Esophagus squamous epithelium (tissue), 4 donors: Measurements from ENCODE around the gene SH3PXD2A.

ENCODE experiments used
- CTCF ChIP-seq, 6 experiments: fragments of 450-650 bp in 4 of 6; fragments of 200-600 bp in 2 of 6; sonication (generic) in 2 of 6; IDR thresholded peaks; one replicate each; pipeline ENCODE4 v1.5.1; 2016 to 2019; ENCODE audit warnings: antibody characterized with exemption in 6 of 6, mild to moderate bottlenecking in 4 of 6, moderate library complexity in 4 of 6
- POLR2A ChIP-seq, 4 donors: fragments of 450-650 bp; IDR thresholded peaks; one replicate each; pipeline ENCODE4 v1.6.1; 2017; ENCODE audit warnings: antibody characterized with exemption in 4 of 4, mild to moderate bottlenecking in 4 of 4, moderate library complexity in 3 of 4

GRCh38 chr10:103636492-103636891 lies 218.9 kb downstream of the SH3PXD2A start:
- TF ChIP-seq CTCF (IDR thresholded peaks at IDR 0.05): no peak
- TF ChIP-seq POLR2A (IDR thresholded peaks at IDR 0.05): no peak
